DOHH2 (cell line): ENCODE data around the gene PGPEP1.
"Not testable (repeated sequence)": the region's sequence is repeated elsewhere in the genome, so short reads cannot be mapped to it uniquely, and the experiment has no call there.

Experiments used
- H3F3A ChIP-seq: fragments of 200-600 bp; sonication (generic), shearing (Covaris generic); 2 replicates; pipeline ENCODE4 v1.6.0; 2016; ENCODE audit warnings: antibody characterized with exemption, mild to moderate bottlenecking; ENCODE audit not compliant: control insufficient read depth, insufficient read depth
- H3K27ac ChIP-seq: fragments of 200-600 bp; sonication (generic); 2 replicates; pipeline ENCODE4 v1.5.1; 2014; ENCODE audit warnings: low read depth, mild to moderate bottlenecking, low read length, moderate library complexity
- H3K27me3 ChIP-seq: fragments of 200-600 bp; sonication (generic); 2 replicates; pipeline ENCODE4 v1.6.1; 2014; ENCODE audit warnings: mild to moderate bottlenecking, low read length, mixed read lengths; ENCODE audit not compliant: control insufficient read depth
- H3K36me3 ChIP-seq: fragments of 200-600 bp; sonication (generic); 2 replicates; pipeline ENCODE4 v1.6.1; 2014; ENCODE audit warnings: mild to moderate bottlenecking, low read length, moderate library complexity, mixed read lengths; ENCODE audit not compliant: control insufficient read depth
- H3K4me1 ChIP-seq: fragments of 200-600 bp; sonication (generic); 2 replicates; pipeline ENCODE4 v1.6.1; 2014; ENCODE audit warnings: mild to moderate bottlenecking, low read length, mixed read lengths; ENCODE audit not compliant: control insufficient read depth
- H3K4me2 ChIP-seq: fragments of 200-600 bp; sonication (generic); 2 replicates; pipeline ENCODE4 v1.6.0; 2014; ENCODE audit warnings: mild to moderate bottlenecking, low read length, moderate library complexity
- H3K4me3 ChIP-seq: fragments of 200-600 bp; sonication (generic); 2 replicates; pipeline ENCODE4 v1.5.1; 2014; ENCODE audit warnings: mild to moderate bottlenecking, low read length, mixed read lengths
- H3K79me2 ChIP-seq: fragments of 200-600 bp; sonication (generic); 2 replicates; pipeline ENCODE4 v1.6.1; 2014; ENCODE audit warnings: mild to moderate bottlenecking, low read length, mixed read lengths; ENCODE audit not compliant: control insufficient read depth
- H3K9me2 ChIP-seq: fragments of 200-600 bp; sonication (generic); replicated peaks from 2 replicates; pipeline ENCODE4 v1.6.1; 2014; ENCODE audit warnings: mild to moderate bottlenecking, low read length, mixed read lengths; ENCODE audit not compliant: control insufficient read depth
- H3K9me3 ChIP-seq: fragments of 200-600 bp; sonication (generic); 2 replicates; pipeline ENCODE4 v1.6.1; 2014; ENCODE audit warnings: antibody characterized with exemption, low read length, mixed read lengths; ENCODE audit not compliant: control insufficient read depth, insufficient read depth
- H4K20me1 ChIP-seq: fragments of 200-600 bp; sonication (generic); 2 replicates; pipeline ENCODE4 v1.6.0; 2014; ENCODE audit warnings: low read depth, mild to moderate bottlenecking, antibody characterized with exemption, low read length, moderate library complexity; ENCODE audit not compliant: control insufficient read depth, insufficient read depth
- CTCF ChIP-seq: fragments of 200-600 bp; sonication (generic); IDR thresholded peaks from one replicate; pipeline ENCODE4 v1.5.1; 2014; ENCODE audit warnings: antibody characterized with exemption, mild to moderate bottlenecking, low read depth, low read length; ENCODE audit not compliant: poor library complexity, severe bottlenecking
- EZH2phosphoT487 ChIP-seq: fragments of 200-600 bp; sonication (generic); IDR thresholded peaks from 2 replicates; pipeline ENCODE4 v1.6.1; 2017; ENCODE audit warnings: borderline replicate concordance, mild to moderate bottlenecking, antibody characterized with exemption, low read length, moderate library complexity, mixed read lengths

Gene PGPEP1

GRCh38 chr19:18379803-18380747, 39.7 kb downstream of the PGPEP1 start:
- Histone ChIP-seq H3K79me2 (no peaks in the 10 kb centered on the region), H3K4me2 (no peak overlapping the region), H3K36me3 (no peaks in the 10 kb centered on the region), H4K20me1 (no peaks in the 10 kb centered on the region), H3K4me1 (no peaks in the 10 kb centered on the region; the same call in 1 of the 2 replicates), H3K27ac (no peak overlapping the region), H3K4me3 (no peak overlapping the region), H3F3A (0 out of 2 replicates have a peak, but pooled peaks cover 3% of the 10 kb centered on the region), H3K9me3 (no peaks in the 10 kb centered on the region), H3K9me2 (no peaks in the 10 kb centered on the region), H3K27me3 (peaks cover 11% of the 10 kb centered on the region)
- TF ChIP-seq EZH2phosphoT487, result no peak
- TF ChIP-seq CTCF, result no peak

DNA sequence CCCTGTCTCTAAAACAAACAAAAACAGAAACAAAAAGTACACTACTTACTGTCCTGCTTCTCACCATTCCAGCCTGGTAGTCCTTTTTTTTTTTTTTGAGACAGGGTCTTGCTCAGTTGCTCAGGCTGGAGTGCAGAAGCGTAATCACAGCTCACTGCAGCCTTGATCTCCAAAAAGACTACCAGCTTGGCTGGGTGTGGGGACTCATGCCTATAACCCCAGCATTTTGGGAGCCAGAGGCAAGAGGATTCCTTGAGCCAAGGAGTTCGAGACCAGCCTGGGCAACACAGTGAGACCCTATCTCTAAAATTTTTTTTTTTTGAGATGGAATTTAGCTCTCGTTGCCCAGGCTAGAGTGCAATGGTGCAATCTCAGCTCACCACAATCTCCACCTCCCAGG, 40.4 kb downstream of the PGPEP1 start:
- no peaks in the 10 kb centered on the region for H3K9me2 ChIP-seq
- peaks cover 4% of the 10 kb centered on the region for H3K4me1 ChIP-seq
- no peaks in the 10 kb centered on the region for H3K9me3 ChIP-seq
- no peak overlapping the region for H3K4me3 ChIP-seq
- no peaks in the 10 kb centered on the region for H3K79me2 ChIP-seq
- H3F3A ChIP-seq, result 0 out of 2 replicates have a peak, but pooled peaks cover 3% of the 10 kb centered on the region
- H3K36me3 ChIP-seq, result no peaks in the 10 kb centered on the region
- TF ChIP-seq EZH2phosphoT487 (no peak), CTCF (no peak)
- H3K4me2 ChIP-seq, result no peak overlapping the region
- no peaks in the 10 kb centered on the region for H4K20me1 ChIP-seq
- peaks cover 18% of the 10 kb centered on the region for H3K27me3 ChIP-seq
- no peak overlapping the region for H3K27ac ChIP-seq

GRCh38 chr19:18383622-18384021, 43.2 kb downstream of the PGPEP1 start:
- not testable (repeated sequence) for H4K20me1 ChIP-seq, H3K4me3 ChIP-seq, H3K4me2 ChIP-seq, H3K27ac ChIP-seq, H3K79me2 ChIP-seq, H3F3A ChIP-seq, H3K9me3 ChIP-seq, H3K36me3 ChIP-seq, H3K9me2 ChIP-seq
- Histone ChIP-seq H3K4me1 (peaks cover 17% of the 10 kb centered on the region), H3K27me3 (peaks cover 36% of the 10 kb centered on the region)

DNA sequence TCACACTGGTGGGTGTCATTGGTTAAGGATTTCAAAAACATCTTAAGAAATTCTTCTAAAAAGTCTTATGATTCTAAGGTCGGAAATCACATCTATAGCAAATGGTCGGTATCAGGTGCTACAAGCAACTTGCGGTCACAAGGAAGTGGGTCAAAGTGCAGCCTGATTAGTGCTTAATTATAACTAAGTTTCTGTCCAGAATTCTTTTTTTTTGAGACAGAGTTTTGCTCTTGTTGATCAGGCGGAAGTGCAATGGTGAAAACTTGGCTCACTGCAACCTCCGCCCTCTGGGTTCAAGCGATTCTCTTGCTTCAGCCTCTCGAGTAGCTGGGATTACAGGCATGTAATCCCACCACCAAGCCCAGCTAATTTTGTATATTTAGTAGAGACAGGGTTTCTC, 44.4 kb downstream of the PGPEP1 start:
- Histone ChIP-seq H3K27me3 (peaks cover 47% of the 10 kb centered on the region), H3K36me3 (no peaks in the 10 kb centered on the region), H3K9me2 (no peaks in the 10 kb centered on the region), H3K9me3 (no peaks in the 10 kb centered on the region), H3K4me1 (peaks cover 20% of the 10 kb centered on the region), H3F3A (peaks cover 2% of the 10 kb centered on the region; the same call in 1 of the 2 replicates), H3K4me2 (no peak overlapping the region), H3K27ac (no peak overlapping the region), H4K20me1 (no peaks in the 10 kb centered on the region), H3K4me3 (no peak overlapping the region), H3K79me2 (no peaks in the 10 kb centered on the region)
- no peak for TF ChIP-seq CTCF
- no peak for TF ChIP-seq EZH2phosphoT487
